Stimulated activated CD8-positive, alpha-beta memory T cell treated with anti-CD3 and anti-CD28 coated beads, Interleukin-4, amount 100 ng/mL, for 48 hours (primary cell): ENCODE results near the gene SH3BP1.
A peak's percentile ranks its signal among the peaks of the same experiment; 100 is the strongest.

ENCODE experiments used
- DNase-seq: peaks from one replicate; pipeline ENCODE4 v3.0.0-alpha.2; 2020

The SH3BP1 gene

GRCh38 chr22:37616201-37617083 lies 23.0 kb upstream of the SH3BP1 start:
- no peak for DNase-seq

GRCh38 chr22:37617431-37617830 lies 22.0 kb upstream of the SH3BP1 start:
- DNase-seq = no peak

DNA sequence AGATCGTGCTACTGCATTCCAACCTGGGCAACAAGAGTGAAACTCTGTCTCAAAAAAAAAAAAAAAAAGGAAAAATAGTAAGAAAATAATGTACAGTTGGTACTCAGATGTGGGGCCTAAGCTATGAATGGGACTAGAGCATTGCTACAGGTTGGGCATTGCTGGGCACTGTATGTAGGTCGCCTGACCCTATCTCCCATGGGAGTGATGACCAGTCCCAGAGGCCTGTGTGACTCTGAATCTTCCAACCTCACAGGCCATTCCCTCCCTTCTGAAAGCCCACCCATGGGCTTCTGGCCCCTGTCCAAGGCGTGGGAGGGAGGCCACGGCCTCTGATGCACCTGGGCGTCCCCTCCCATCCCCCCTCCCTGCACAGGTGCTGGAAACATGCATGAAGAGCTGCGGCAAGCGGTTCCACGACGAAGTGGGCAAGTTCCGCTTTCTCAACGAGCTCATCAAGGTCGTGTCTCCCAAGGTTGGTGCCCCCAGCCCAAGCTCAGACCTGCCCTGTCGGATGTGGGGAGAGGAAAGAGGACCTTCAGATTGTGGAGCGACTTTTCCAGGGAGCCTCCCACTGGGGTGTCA lies 21.3 kb upstream of the SH3BP1 start:
- no peak for DNase-seq

- DNase-seq = no peak
Measured at GRCh38 chr22:37618674-37619073, 20.8 kb upstream of the SH3BP1 start.

DNA sequence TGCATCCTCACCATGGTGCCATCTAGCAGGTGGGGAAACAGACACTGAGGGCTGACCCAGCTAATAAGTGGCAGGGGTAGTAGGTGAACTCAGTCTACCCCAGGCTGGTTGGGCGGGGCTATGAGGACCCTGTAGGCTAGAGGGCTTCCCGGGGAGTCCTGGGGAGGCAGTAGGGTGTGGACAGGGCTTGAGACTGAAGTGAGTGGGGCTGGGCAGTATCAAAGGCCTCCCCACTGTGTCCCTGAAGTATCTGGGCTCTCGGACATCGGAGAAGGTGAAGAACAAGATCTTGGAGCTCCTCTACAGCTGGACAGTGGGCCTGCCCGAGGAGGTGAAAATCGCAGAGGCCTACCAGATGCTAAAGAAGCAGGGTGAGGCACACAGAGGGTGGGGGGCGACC lies 19.5 kb upstream of the SH3BP1 start:
- no peak for DNase-seq

DNA sequence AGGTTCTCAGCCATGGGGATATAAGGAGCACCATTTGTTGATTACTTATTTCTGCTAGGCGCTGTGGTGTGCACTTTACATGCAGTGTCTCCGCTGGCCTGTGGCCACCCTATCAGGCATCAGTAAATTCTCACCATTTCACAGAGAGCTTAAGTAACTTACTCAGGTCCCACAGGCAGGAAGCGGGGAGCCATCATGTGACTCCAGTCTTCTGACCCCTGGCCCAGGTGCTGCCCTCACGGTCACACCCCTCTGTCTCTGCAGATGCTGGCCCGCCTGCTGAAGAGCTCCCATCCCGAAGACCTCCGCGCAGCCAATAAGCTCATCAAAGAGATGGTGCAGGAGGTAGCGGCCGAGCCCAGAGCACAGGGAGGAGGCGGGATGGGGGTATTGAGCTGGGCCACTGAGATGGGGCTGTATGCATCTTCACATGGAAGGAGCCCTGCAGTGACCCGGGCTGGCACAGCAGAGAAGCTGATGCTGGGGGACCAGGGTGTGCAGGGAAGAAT lies 18.1 kb upstream of the SH3BP1 start:
- DNase-seq = no peak

GRCh38 chr22:37623075-37624016 lies 16.1 kb upstream of the SH3BP1 start:
- DNase-seq = peak; percentile 87

- DNase-seq = no peak
Measured at GRCh38 chr22:37624017-37624365, 15.5 kb upstream of the SH3BP1 start.

DNA sequence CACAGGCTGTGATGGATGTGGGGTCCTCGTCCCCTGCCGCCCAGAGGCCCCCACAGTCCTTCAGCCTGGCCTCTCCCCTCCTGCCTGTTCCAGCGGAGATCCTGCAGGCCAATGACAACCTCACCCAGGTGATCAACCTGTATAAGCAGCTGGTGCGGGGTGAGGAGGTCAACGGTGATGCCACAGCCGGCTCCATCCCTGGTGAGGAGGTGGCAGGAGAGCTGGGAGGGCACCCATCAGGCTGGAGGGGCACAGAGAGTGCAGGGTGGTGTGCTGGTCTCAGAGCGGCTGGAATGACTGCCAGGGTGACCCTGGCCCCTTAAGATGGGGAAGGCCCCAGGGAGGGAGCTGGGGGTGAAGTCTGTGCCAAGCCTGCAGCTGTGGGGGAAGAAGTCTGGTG lies 14.6 kb upstream of the SH3BP1 start:
- no peak for DNase-seq

- no peak for DNase-seq
Measured at GRCh38 chr22:37625737-37626136, 13.7 kb upstream of the SH3BP1 start.

DNA sequence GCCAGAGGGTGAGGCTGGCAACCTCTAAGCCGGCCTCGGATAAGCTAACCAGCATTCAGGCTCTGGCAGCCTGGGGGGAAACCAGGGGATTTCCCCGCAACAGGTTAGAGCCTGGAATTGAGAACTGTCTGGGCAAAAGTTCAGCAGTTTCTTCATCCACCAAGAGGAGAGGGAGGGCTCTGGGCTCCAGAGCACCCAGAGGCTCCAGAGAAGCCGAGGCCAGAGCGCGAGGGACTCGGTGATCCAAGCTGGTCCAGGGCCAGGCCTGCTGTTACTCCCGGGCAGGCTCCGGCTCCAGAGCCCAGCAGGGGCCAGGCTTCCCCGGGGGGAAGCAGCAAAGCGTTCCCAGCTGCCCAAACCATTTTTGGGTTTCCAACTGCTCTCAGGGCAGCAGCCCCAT lies 13.3 kb upstream of the SH3BP1 start:
- DNase-seq = no peak

- DNase-seq = no peak
Measured at GRCh38 chr22:37626556-37627075, 12.9 kb upstream of the SH3BP1 start.

DNA sequence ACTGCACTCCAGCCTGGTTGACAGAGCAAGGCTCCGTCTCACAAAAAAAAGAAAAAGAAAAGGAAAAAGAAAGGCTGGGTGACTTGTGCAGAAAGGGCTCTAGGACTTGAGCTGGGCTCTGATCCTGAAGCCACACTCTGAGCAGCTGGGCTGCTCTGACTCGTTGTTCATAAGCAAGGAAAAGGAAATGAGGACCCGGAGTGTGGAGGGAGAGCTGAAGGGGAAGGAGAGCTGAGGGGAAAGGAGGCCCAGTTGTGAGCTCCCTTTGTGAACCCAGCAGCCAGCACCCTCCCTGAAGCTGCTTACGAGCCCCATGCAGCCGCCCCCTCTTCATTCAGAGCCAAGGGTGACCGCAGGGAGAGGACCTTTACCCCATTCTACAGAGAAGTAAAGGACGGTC lies 12.3 kb upstream of the SH3BP1 start:
- no peak for DNase-seq

GRCh38 chr22:37627545-37627944 lies 11.9 kb upstream of the SH3BP1 start:
- DNase-seq = peak; percentile 57

DNA sequence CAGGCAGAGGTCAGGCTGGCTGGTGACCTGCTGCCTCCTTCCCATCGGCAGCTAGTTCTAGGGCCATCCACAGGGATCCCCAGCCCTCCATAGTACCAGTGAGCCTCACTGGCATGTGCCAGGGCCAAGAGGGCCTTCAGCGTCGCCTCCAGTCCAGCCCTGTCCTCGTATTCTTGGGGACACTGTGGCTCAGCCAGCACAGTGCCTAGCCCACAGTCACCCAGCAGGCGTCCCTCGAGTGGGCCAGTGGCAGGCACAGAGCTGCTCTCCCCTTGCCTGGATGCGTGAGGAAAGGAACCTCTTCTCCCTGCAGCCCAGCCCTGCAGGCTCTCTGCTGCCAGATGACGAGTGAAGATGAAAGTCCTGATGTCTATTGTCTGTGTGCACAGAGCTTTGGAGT lies 10.6 kb upstream of the SH3BP1 start:
- DNase-seq = no peak

GRCh38 chr22:37629928-37630327 lies 9.5 kb upstream of the SH3BP1 start:
- DNase-seq = no peak

DNA sequence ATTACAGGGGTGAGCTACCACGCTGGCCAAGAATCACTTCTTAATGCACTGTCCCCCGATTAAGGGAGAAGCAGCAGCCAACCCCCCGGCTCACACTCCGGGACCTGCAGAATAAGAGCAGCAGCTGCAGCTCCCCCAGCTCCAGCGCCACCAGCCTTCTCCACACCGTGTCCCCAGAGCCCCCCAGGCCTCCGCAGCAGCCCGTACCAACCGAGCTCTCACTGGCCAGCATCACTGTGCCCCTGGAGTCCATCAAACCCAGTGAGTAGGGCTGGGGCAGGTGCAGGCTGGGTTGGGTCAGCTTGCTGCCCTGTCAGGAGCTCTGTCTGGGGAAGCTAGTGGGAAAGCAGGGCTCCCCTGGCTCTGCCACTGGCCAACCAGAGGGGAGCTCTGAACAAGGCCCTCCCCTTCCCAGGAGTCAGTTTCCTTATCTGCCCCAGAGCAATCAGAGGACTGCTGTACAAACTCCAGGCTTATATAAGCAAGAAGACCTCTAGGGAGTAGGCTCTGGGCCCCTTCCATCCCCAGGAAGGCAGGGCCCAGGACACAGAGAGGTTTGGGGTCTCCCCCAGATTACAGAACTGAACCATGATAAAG lies 8.5 kb upstream of the SH3BP1 start:
- no peak for DNase-seq

- DNase-seq = no peak
Measured at GRCh38 chr22:37631448-37632173, 7.9 kb upstream of the SH3BP1 start.

GRCh38 chr22:37632174-37633088 lies 7.0 kb upstream of the SH3BP1 start:
- DNase-seq = peak; percentile 66

DNA sequence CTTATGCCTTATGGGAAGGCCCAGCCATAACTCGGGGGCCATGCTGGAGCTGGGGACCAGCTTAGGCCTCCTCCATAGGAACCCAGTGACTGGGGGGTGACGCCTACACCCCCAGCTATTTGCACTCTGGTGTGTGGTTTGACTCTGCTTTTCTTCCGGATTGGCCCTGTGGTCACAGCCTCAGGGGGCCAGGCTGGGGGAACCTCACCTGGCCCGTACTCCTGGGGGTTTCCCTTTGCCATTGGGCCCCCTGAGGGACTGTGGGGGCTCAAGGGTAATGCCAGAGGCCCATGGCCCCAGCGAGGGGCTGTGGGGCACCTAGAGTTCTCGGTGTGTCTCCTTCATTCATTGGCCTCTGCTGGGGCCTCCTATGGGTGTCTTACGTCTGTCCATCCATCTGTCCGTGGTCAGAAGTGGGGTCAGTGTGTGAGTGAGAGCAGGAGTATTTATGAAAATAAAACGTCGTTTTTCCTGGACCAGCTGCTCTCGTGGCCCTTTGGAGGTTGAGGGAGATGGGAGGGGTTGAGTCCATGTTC lies 6.3 kb upstream of the SH3BP1 start:
- DNase-seq = peak; percentile 74
